ENCODE measurements around the gene CNKSR3. TPM values are rescaled to one million over a fixed set of nuclear protein-coding genes. Genes with fewer than 3 reads are reported as not detected.
"Not testable (repeated sequence)": the region's sequence is repeated elsewhere in the genome, so short reads cannot be mapped to it uniquely, and the experiment has no call there.

The CNKSR3 gene
- total RNA-seq: 1 to 10 TPM in 1 of 3 donors, under 1 TPM in 2; 0.08 to 1.3 (median 0.29) TPM

GRCh38 chr6:154510144-154510905 lies at the start of gene CNKSR3:
CNKSR3 (minus strand) TSS chr6:154510685; CDS start chr6:154510114, 571 bp downstream.
- no peaks in the 10 kb centered on the region for H3K9me3 Mint-ChIP-seq
- no peaks in the 10 kb centered on the region for H3K36me3 Mint-ChIP-seq (ENCODE audit: insufficient read depth)
- peaks cover 70% of the 10 kb centered on the region for H3K27me3 Mint-ChIP-seq (ENCODE audit: low read depth)
- peak within 1 kb of the TSS; percentile 71 for H3K4me3 Mint-ChIP-seq
- DNase-seq: no peak
- ATAC-seq: peak; percentile 73 to 74
- peaks cover 9% of the 10 kb centered on the region for H3K4me1 Mint-ChIP-seq (ENCODE audit: low read depth)

- Mint-ChIP-seq H3K4me1 (ENCODE audit: low read depth) (no peaks in the 10 kb centered on the region), H3K27me3 (ENCODE audit: low read depth) (peaks cover 5% of the 10 kb centered on the region), H3K9me3 (no peaks in the 10 kb centered on the region), H3K4me3 (no peak overlapping the region), H3K36me3 (ENCODE audit: insufficient read depth) (no peaks in the 10 kb centered on the region)
- DNase-seq (no peak), ATAC-seq (no peak)
Measured at GRCh38 chr6:154558984-154559383, 48.5 kb upstream of the CNKSR3 start.

DNA sequence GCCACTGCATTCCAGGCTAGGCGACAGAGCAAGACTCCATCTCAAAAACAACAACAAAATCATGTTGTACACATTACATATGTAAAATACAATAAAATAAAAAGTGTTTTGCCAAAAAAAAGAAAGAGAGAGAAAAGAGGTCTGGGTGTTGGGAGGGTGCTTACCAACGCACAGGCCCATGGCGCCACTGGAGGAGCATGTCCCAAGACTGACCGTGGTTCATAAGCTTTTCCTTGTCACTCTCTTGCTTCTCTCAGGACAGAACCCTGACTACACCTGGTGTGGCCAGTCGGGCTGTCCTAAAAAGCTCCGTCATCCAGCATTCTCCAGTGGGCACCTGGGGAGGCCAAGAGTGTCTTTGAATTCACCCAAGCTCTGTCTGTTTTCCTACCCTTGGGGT lies 48.0 kb upstream of the CNKSR3 start:
- Mint-ChIP-seq H3K4me3 (no peak overlapping the region), H3K4me1 (ENCODE audit: low read depth) (no peaks in the 10 kb centered on the region), H3K9me3 (no peaks in the 10 kb centered on the region), H3K27me3 (ENCODE audit: low read depth) (peaks cover 5% of the 10 kb centered on the region), H3K36me3 (ENCODE audit: insufficient read depth) (no peaks in the 10 kb centered on the region)
- DNase-seq (no peak), ATAC-seq (no peak)

GRCh38 chr6:154555073-154555677 lies 44.7 kb upstream of the CNKSR3 start:
- H3K27me3 Mint-ChIP-seq (ENCODE audit: low read depth): peaks cover 8% of the 10 kb centered on the region

DNA sequence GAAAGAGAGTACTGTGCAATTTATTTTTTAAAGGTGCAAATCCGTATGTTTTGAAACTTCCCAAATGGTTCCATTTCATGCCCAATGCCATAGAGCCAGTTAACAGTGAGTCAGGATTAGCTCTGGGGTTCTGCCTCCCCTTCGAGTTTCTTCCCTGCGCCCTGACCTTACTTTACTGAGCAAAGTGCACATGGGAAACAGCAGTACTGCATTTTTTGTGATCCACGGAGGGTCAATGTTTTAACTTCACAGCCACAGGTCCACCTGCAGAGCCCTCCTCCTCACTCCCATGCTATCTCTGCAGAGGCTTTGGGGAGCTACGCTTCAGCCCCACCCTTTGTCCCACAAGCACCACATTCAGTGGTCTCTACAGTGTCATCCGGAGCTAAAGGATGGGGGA lies 44.0 kb upstream of the CNKSR3 start:
- ATAC-seq (no peak), DNase-seq (no peak)
- Mint-ChIP-seq H3K4me1 (ENCODE audit: low read depth) (no peaks in the 10 kb centered on the region), H3K36me3 (ENCODE audit: insufficient read depth) (no peaks in the 10 kb centered on the region), H3K4me3 (no peak overlapping the region), H3K9me3 (no peaks in the 10 kb centered on the region), H3K27me3 (ENCODE audit: low read depth) (peaks cover 8% of the 10 kb centered on the region)

More at GRCh38 chr6:154555073-154555677, 44.7 kb upstream of the CNKSR3 start:
- no peak for DNase-seq
- no peak for ATAC-seq
- Mint-ChIP-seq H3K9me3 (no peaks in the 10 kb centered on the region), H3K4me1 (ENCODE audit: low read depth) (no peaks in the 10 kb centered on the region), H3K4me3 (no peak overlapping the region), H3K36me3 (ENCODE audit: insufficient read depth) (no peaks in the 10 kb centered on the region)

GRCh38 chr6:154550779-154551178 lies 40.3 kb upstream of the CNKSR3 start:
- H3K9me3 Mint-ChIP-seq: no peaks in the 10 kb centered on the region
- no peaks in the 10 kb centered on the region for H3K4me1 Mint-ChIP-seq (ENCODE audit: low read depth)
- no peak for ATAC-seq
- H3K36me3 Mint-ChIP-seq (ENCODE audit: insufficient read depth): no peaks in the 10 kb centered on the region
- peaks cover 5% of the 10 kb centered on the region for H3K27me3 Mint-ChIP-seq (ENCODE audit: low read depth)
- DNase-seq: no peak
- no peak overlapping the region for H3K4me3 Mint-ChIP-seq

- ATAC-seq: no peak
- peaks cover 5% of the 10 kb centered on the region for H3K27me3 Mint-ChIP-seq (ENCODE audit: low read depth)
Measured at GRCh38 chr6:154549179-154549578, 38.7 kb upstream of the CNKSR3 start.

DNA sequence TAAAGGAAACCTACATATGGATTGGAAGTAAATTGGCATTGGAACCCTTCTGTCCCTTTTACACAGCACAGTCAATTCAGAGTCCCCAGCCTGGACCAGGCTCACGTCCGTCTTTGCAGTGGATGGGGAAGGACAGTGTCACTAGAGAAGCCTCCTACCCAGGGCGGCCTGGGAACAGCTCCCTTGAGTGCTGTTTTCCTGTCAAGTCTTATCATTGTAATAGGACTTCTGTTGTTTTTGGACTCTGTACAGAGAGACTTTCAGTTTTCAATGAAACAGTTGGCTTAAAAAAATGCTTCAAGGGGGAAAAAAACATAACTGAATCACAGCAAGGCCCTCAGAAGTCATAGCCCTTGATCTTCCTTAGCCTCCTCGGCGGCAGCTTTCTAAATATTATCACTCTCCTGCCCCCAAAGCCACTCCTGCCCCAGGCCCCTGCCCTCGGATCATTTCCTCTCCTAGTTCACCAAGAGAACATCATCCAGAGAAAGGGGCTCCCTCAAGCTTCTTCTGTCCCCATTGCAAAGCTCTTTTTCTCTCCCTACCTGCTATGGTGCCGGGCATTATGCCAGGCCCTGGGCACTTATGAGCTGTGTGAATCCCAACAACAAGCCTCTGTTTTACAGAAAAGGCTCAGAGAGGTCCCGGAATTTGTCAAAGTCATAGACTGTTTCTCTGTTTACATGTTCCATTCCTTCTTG lies 37.8 kb upstream of the CNKSR3 start:
- peaks cover 5% of the 10 kb centered on the region for H3K27me3 Mint-ChIP-seq (ENCODE audit: low read depth)
- ATAC-seq (no peak), DNase-seq (no peak)
- no peaks in the 10 kb centered on the region for H3K9me3 Mint-ChIP-seq
- H3K4me3 Mint-ChIP-seq: no peak overlapping the region
- H3K36me3 Mint-ChIP-seq (ENCODE audit: insufficient read depth): no peaks in the 10 kb centered on the region
- no peaks in the 10 kb centered on the region for H3K4me1 Mint-ChIP-seq (ENCODE audit: low read depth)

More at GRCh38 chr6:154549179-154549578, 38.7 kb upstream of the CNKSR3 start:
- no peaks in the 10 kb centered on the region for H3K4me1 Mint-ChIP-seq (ENCODE audit: low read depth)
- no peaks in the 10 kb centered on the region for H3K36me3 Mint-ChIP-seq (ENCODE audit: insufficient read depth)
- H3K9me3 Mint-ChIP-seq: no peaks in the 10 kb centered on the region
- no peak overlapping the region for H3K4me3 Mint-ChIP-seq
- DNase-seq: no peak

DNA sequence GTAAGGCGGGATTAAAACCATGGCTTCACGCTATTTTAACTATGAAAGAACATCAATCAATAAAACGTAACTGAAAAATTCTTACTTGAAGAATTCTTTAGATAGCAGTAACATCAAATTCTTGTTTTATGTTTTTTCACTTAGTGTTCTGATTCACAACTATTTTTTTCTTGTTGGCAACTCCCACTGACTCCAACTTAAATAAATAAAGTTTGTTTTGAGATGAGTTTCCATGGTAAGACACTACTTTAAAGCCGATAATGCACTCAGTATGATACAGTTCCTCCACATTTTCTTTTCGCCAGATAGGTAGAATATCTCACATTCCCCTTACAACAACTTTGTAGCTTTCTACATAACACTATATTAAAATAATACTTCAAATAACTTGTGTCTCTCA lies 33.1 kb upstream of the CNKSR3 start:
- H3K9me3 Mint-ChIP-seq: no peaks in the 10 kb centered on the region
- DNase-seq (no peak), ATAC-seq (no peak)
- no peak overlapping the region for H3K4me3 Mint-ChIP-seq
- no peaks in the 10 kb centered on the region for H3K4me1 Mint-ChIP-seq (ENCODE audit: low read depth)
- no peaks in the 10 kb centered on the region for H3K36me3 Mint-ChIP-seq (ENCODE audit: insufficient read depth)
- H3K27me3 Mint-ChIP-seq (ENCODE audit: low read depth): peaks cover 2% of the 10 kb centered on the region

DNA sequence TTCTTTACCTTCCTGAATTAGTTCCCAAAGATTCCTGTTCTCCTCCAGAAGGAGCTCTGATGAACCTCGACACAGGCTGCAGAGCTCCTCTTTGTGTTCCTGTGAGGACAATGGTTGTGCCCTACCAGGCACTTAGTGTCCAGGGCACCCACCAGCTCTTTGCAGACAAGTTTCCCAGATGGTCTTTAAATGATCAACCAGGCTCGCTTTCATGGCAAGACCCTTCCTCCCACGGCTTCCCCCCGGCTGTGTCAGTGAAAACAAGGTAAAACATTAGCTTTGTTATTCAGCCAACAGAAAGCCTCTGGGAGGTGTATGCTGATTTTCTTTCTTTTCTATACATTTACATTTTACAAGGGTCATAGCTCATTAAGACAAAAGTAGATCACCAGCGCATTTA lies 32.3 kb upstream of the CNKSR3 start:
- Mint-ChIP-seq H3K27me3 (ENCODE audit: low read depth) (peaks cover 2% of the 10 kb centered on the region), H3K36me3 (ENCODE audit: insufficient read depth) (no peaks in the 10 kb centered on the region), H3K4me1 (ENCODE audit: low read depth) (no peaks in the 10 kb centered on the region), H3K4me3 (no peak overlapping the region), H3K9me3 (no peaks in the 10 kb centered on the region)
- ATAC-seq (no peak), DNase-seq (no peak)

- not testable (repeated sequence) for H3K9me3 Mint-ChIP-seq; H3K4me1 Mint-ChIP-seq (ENCODE audit: low read depth); H3K4me3 Mint-ChIP-seq; ATAC-seq; DNase-seq; H3K27me3 Mint-ChIP-seq (ENCODE audit: low read depth); H3K36me3 Mint-ChIP-seq (ENCODE audit: insufficient read depth)
Measured at GRCh38 chr6:154541837-154542236, 31.4 kb upstream of the CNKSR3 start.

- ATAC-seq: no peak
- no peak for DNase-seq
- no peaks in the 10 kb centered on the region for H3K9me3 Mint-ChIP-seq
- no peaks in the 10 kb centered on the region for H3K36me3 Mint-ChIP-seq (ENCODE audit: insufficient read depth)
- no peak overlapping the region for H3K4me3 Mint-ChIP-seq
- no peaks in the 10 kb centered on the region for H3K27me3 Mint-ChIP-seq (ENCODE audit: low read depth)
- H3K4me1 Mint-ChIP-seq (ENCODE audit: low read depth): no peaks in the 10 kb centered on the region
Measured at GRCh38 chr6:154539593-154540269, 29.2 kb upstream of the CNKSR3 start.

DNA sequence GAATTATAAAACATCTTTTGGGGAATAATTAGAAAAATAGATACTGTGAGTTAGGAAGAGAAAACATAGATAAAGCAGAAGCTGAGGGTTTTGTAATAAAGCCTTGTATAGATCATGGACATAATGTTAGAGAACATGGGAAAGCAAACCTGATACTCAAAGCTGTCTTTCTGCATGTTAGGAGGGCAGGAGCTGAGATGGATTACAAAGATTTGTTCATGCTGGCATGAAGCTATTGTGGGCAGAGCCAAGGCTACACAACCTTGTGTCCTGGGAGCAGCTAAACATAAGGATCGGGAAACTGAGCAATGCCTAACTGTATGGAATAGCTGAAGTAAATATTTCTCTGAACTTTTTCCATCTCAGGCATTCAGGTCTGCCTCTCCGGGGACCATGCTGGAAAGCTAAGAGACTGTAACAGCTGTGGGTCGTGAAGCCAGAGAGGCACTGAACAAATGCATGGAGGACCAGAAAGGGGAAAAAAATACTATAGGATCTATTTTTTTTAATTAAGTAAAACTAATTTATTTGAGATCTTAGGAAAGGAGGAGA lies 28.2 kb upstream of the CNKSR3 start:
- H3K36me3 Mint-ChIP-seq (ENCODE audit: insufficient read depth): no peaks in the 10 kb centered on the region
- no peaks in the 10 kb centered on the region for H3K4me1 Mint-ChIP-seq (ENCODE audit: low read depth)
- H3K4me3 Mint-ChIP-seq: no peak overlapping the region
- ATAC-seq (no peak), DNase-seq (no peak)
- no peaks in the 10 kb centered on the region for H3K27me3 Mint-ChIP-seq (ENCODE audit: low read depth)
- H3K9me3 Mint-ChIP-seq: no peaks in the 10 kb centered on the region
